ENCODE measurements around the gene FRAS1. TPM values are rescaled to one million over a fixed set of nuclear protein-coding genes. Genes with fewer than 3 reads are reported as not detected.

FRAS1 gene
- total RNA-seq, 1 experiment from 2014 or later: 0.23 TPM

DNA sequence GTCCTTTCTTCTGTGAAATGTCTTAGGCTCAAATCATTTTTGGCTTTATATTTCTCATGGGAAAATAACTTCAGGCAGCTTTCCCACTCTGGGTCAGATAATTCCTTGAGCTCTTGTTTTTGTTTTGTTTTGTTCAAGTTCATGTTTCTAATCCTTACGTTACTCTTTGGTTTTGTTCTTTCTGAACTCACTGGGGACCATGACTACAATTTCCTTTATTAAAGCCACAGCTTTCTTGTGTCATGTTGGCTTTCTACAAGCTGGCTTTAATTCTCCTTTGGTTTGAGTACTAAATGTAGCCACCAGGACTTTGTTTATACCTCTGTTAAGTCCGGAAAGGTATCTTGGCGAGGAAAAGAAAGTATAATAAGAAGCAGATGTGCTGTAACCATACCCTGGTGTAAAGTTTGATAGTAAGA, 463.7 kb downstream of the FRAS1 start:
- in situ Hi-C loops (cut with HindIII; ENCODE audit: low pct_unique_long_range_greater_than_20kb, low sequenced_read_pairs): no loop called here
- H3K36me3 ChIP-seq (ENCODE audit: control insufficient read depth, insufficient read depth, low read length): no peaks in the 10 kb centered on the region
- H3K4me1 ChIP-seq (ENCODE audit: control insufficient read depth, insufficient read depth, low read length): no peaks in the 10 kb centered on the region
- ChIA-PET POLR2A (interaction anchor here (0.6 kb wide), 1 partner anchor 94 kb away, joined by 3 read pairs; no protein-coding TSS in a partner anchor), CTCF (no interaction called here)
- no peaks in the 10 kb centered on the region for H3K27me3 ChIP-seq (ENCODE audit: control insufficient read depth, insufficient read depth, low read length)
- intact Hi-C loops (cut with micrococcal nuclease; ENCODE audit: unreplicated experiment): no loop called here
- H3K4me3 ChIP-seq (ENCODE audit: low read depth in 2 of 2, low read length in 2 of 2): no peak overlapping the region
- H3K27ac ChIP-seq (ENCODE audit: low read length): no peak overlapping the region
- TF ChIP-seq TCF7L2 (IDR thresholded peaks at IDR 0.05; ENCODE audit: low read depth, low read length) (no peak), SIN3A (IDR thresholded peaks at IDR 0.05; ENCODE audit: borderline replicate concordance, insufficient read depth, low read depth, low read length) (no peak), POLR2AphosphoS5 (IDR thresholded peaks at IDR 0.05; ENCODE audit: low read depth, low read length) (no peak)
- TF ChIP-seq, protein P1, sequence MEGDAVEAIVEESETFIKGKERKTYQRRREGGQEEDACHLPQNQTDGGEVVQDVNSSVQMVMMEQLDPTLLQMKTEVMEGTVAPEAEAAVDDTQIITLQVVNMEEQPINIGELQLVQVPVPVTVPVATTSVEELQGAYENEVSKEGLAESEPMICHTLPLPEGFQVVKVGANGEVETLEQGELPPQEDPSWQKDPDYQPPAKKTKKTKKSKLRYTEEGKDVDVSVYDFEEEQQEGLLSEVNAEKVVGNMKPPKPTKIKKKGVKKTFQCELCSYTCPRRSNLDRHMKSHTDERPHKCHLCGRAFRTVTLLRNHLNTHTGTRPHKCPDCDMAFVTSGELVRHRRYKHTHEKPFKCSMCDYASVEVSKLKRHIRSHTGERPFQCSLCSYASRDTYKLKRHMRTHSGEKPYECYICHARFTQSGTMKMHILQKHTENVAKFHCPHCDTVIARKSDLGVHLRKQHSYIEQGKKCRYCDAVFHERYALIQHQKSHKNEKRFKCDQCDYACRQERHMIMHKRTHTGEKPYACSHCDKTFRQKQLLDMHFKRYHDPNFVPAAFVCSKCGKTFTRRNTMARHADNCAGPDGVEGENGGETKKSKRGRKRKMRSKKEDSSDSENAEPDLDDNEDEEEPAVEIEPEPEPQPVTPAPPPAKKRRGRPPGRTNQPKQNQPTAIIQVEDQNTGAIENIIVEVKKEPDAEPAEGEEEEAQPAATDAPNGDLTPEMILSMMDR (IDR thresholded peaks at IDR 0.05): no peak
- TF ChIP-seq, protein P2, sequence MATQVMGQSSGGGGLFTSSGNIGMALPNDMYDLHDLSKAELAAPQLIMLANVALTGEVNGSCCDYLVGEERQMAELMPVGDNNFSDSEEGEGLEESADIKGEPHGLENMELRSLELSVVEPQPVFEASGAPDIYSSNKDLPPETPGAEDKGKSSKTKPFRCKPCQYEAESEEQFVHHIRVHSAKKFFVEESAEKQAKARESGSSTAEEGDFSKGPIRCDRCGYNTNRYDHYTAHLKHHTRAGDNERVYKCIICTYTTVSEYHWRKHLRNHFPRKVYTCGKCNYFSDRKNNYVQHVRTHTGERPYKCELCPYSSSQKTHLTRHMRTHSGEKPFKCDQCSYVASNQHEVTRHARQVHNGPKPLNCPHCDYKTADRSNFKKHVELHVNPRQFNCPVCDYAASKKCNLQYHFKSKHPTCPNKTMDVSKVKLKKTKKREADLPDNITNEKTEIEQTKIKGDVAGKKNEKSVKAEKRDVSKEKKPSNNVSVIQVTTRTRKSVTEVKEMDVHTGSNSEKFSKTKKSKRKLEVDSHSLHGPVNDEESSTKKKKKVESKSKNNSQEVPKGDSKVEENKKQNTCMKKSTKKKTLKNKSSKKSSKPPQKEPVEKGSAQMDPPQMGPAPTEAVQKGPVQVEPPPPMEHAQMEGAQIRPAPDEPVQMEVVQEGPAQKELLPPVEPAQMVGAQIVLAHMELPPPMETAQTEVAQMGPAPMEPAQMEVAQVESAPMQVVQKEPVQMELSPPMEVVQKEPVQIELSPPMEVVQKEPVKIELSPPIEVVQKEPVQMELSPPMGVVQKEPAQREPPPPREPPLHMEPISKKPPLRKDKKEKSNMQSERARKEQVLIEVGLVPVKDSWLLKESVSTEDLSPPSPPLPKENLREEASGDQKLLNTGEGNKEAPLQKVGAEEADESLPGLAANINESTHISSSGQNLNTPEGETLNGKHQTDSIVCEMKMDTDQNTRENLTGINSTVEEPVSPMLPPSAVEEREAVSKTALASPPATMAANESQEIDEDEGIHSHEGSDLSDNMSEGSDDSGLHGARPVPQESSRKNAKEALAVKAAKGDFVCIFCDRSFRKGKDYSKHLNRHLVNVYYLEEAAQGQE (IDR thresholded peaks at IDR 0.05; ENCODE audit: insufficient read depth in 1 of 2, low read depth in 2 of 2, low read length in 1 of 2): no peak
- no peak for ATAC-seq
- no TSS peak for BruUV-seq (replicated peaks)
- DNase-seq (ENCODE audit: low read depth, low spot score): no peak
- no peaks in the 10 kb centered on the region for H3K9me3 ChIP-seq (ENCODE audit: control insufficient read depth, insufficient read depth, low read depth, low read length)

DNA sequence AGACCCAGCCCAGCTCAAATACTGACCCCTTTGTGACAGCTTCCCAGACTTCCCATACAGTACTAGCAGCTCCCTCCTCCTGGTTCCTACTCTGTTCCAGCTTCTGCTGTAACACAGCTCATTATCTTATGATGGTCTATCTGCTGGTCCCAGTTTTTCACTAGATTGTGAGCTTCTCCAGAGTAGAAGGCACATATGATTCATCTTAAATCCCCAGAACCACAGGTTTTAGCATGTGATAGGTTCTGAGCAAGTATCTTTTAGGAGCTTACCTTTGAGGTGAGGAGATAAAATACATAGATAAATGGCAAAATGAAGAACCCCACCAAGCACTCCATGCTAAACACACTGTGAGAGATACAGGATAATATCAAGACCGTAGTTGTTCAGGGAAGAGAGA, 466.9 kb downstream of the FRAS1 start:
- no TSS peak for BruUV-seq (replicated peaks)
- ChIA-PET POLR2A (no interaction called here), CTCF (no interaction called here)
- in situ Hi-C loops (cut with HindIII; ENCODE audit: low pct_unique_long_range_greater_than_20kb, low sequenced_read_pairs) (no loop called here), intact Hi-C loops (cut with micrococcal nuclease; ENCODE audit: unreplicated experiment) (no loop called here)
- TF ChIP-seq TCF7L2 (IDR thresholded peaks at IDR 0.05; ENCODE audit: low read depth, low read length) (no peak), SIN3A (IDR thresholded peaks at IDR 0.05; ENCODE audit: borderline replicate concordance, insufficient read depth, low read depth, low read length) (no peak), POLR2AphosphoS5 (IDR thresholded peaks at IDR 0.05; ENCODE audit: low read depth, low read length) (no peak)
- TF ChIP-seq, protein P1 (IDR thresholded peaks at IDR 0.05): no peak
- TF ChIP-seq, protein P2 (IDR thresholded peaks at IDR 0.05; ENCODE audit: insufficient read depth in 1 of 2, low read depth in 2 of 2, low read length in 1 of 2): no peak
- ATAC-seq (no peak), DNase-seq (ENCODE audit: low read depth, low spot score) (no peak)
- Histone ChIP-seq H3K4me1 (ENCODE audit: control insufficient read depth, insufficient read depth, low read length) (no peaks in the 10 kb centered on the region), H3K27ac (ENCODE audit: low read length) (no peak overlapping the region), H3K27me3 (ENCODE audit: control insufficient read depth, insufficient read depth, low read length) (no peaks in the 10 kb centered on the region), H3K4me3 (ENCODE audit: low read depth in 2 of 2, low read length in 2 of 2) (no peak overlapping the region), H3K9me3 (ENCODE audit: control insufficient read depth, insufficient read depth, low read depth, low read length) (no peaks in the 10 kb centered on the region), H3K36me3 (ENCODE audit: control insufficient read depth, insufficient read depth, low read length) (no peaks in the 10 kb centered on the region)

Data from Panc1 (cell line).